Nephron progenitor cell (in vitro differentiated cells): ENCODE measurements around the gene SUB1.
A peak's percentile ranks its signal among the peaks of the same experiment; 100 is the strongest.
"Not testable (repeated sequence)": the region's sequence is repeated elsewhere in the genome, so short reads cannot be mapped to it uniquely, and the experiment has no call there.

Source experiments
- DNase-seq: peaks from one replicate; pipeline ENCODE4 v3.0.0; 2021
- H3K27ac Mint-ChIP-seq: 2 replicates; pipeline ENCODE4 v1.8.0; 2021; ENCODE audit warnings: mild to moderate bottlenecking, moderate library complexity, mixed read lengths
- H3K27me3 Mint-ChIP-seq: 2 replicates; pipeline ENCODE4 v1.8.0; 2021; ENCODE audit warnings: mild to moderate bottlenecking, low read depth, mixed read lengths; ENCODE audit not compliant: poor library complexity
- H3K36me3 Mint-ChIP-seq: 2 replicates; pipeline ENCODE4 v1.8.0; 2021; ENCODE audit warnings: low read depth, mixed read lengths
- H3K4me1 Mint-ChIP-seq: 2 replicates; pipeline ENCODE4 v1.8.0; 2021; ENCODE audit warnings: mixed read lengths
- H3K4me3 Mint-ChIP-seq: 2 replicates; pipeline ENCODE4 v1.8.0; 2021; ENCODE audit warnings: mild to moderate bottlenecking, moderate library complexity, mixed read lengths
- H3K9me3 Mint-ChIP-seq: 2 replicates; pipeline ENCODE4 v1.8.0; 2021; ENCODE audit warnings: mild to moderate bottlenecking, moderate library complexity, mixed read lengths
- CTCF ChIP-seq: fragments of 200-600 bp; sonication (generic); IDR thresholded peaks from 2 replicates; pipeline ENCODE4 v1.5.0; 2021; ENCODE audit warnings: antibody characterized with exemption

The SUB1 gene

GRCh38 chr5:32563614-32564013 is 21.7 kb upstream of the SUB1 start:
- Mint-ChIP-seq H3K36me3 (no peaks in the 10 kb centered on the region), H3K27ac (peak overlapping the region; percentile 58), H3K9me3 (peaks cover 7% of the 10 kb centered on the region), H3K4me1 (peaks cover 25% of the 10 kb centered on the region), H3K27me3 (no peaks in the 10 kb centered on the region), H3K4me3 (no peak overlapping the region)
- DNase-seq: no peak
- TF ChIP-seq CTCF: no peak

- DNase-seq: no peak
- H3K9me3 Mint-ChIP-seq: peaks cover 12% of the 10 kb centered on the region
- no peak for TF ChIP-seq CTCF
- no peaks in the 10 kb centered on the region for H3K36me3 Mint-ChIP-seq
- no peaks in the 10 kb centered on the region for H3K27me3 Mint-ChIP-seq
- no peak overlapping the region for H3K27ac Mint-ChIP-seq
- no peak overlapping the region for H3K4me3 Mint-ChIP-seq
- H3K4me1 Mint-ChIP-seq: peaks cover 14% of the 10 kb centered on the region
Observed at GRCh38 chr5:32565145-32565544, 20.2 kb upstream of the SUB1 start.

GRCh38 chr5:32566319-32567111 is 18.8 kb upstream of the SUB1 start:
- no peak for DNase-seq
- H3K4me3 Mint-ChIP-seq: no peak overlapping the region
- H3K27me3 Mint-ChIP-seq: no peaks in the 10 kb centered on the region
- H3K9me3 Mint-ChIP-seq: peaks cover 12% of the 10 kb centered on the region
- no peak overlapping the region for H3K27ac Mint-ChIP-seq
- peaks cover 9% of the 10 kb centered on the region for H3K4me1 Mint-ChIP-seq
- no peaks in the 10 kb centered on the region for H3K36me3 Mint-ChIP-seq
- no peak for TF ChIP-seq CTCF

- Mint-ChIP-seq H3K9me3 (peaks cover 12% of the 10 kb centered on the region), H3K27ac (no peak overlapping the region), H3K4me3 (no peak overlapping the region), H3K27me3 (no peaks in the 10 kb centered on the region), H3K36me3 (no peaks in the 10 kb centered on the region), H3K4me1 (no peaks in the 10 kb centered on the region)
- no peak for TF ChIP-seq CTCF
- DNase-seq: no peak
Observed at GRCh38 chr5:32571128-32571527, 14.2 kb upstream of the SUB1 start.

- no peaks in the 10 kb centered on the region for H3K36me3 Mint-ChIP-seq
- no peak overlapping the region for H3K27ac Mint-ChIP-seq
- H3K9me3 Mint-ChIP-seq: peaks cover 5% of the 10 kb centered on the region
- no peaks in the 10 kb centered on the region for H3K27me3 Mint-ChIP-seq
- no peaks in the 10 kb centered on the region for H3K4me1 Mint-ChIP-seq
- no peak for TF ChIP-seq CTCF
- H3K4me3 Mint-ChIP-seq: no peak overlapping the region
- no peak for DNase-seq
Observed at GRCh38 chr5:32572778-32573480, 12.4 kb upstream of the SUB1 start.

GRCh38 chr5:32573481-32573854 is 11.9 kb upstream of the SUB1 start:
- not testable (repeated sequence) for DNase-seq, H3K27ac Mint-ChIP-seq, H3K9me3 Mint-ChIP-seq, H3K36me3 Mint-ChIP-seq, H3K4me3 Mint-ChIP-seq, H3K4me1 Mint-ChIP-seq, H3K27me3 Mint-ChIP-seq
